ENCODE measurements around the gene USP6NL. TPM values are rescaled to one million over a fixed set of nuclear protein-coding genes. Genes with fewer than 3 reads are reported as not detected.

Gene USP6NL
- total and polyA plus RNA-seq, 2 of the 8 experiments (the other 6 are each of a cell fraction or from before 2014, with no cell fraction given) = 10.9 to 28.8 TPM

DNA sequence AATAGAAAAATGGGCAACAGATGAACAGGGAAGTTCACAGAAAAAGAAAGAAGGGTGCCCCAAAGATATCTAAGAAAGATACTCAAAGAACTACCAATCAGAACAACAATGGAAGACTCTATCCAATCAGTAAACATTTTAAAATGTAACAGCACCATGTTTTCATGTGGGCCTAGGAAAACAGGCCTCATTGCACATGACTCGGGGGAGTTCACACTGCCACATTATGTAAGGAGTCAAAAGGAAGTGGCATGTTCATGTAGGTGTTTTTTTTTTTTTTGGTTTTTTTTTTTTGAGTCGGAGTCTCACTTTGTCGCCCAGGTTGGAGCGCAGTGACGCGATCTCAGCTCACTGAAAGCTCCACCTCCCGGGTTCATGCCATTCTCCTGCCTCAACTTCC is 132.2 kb downstream of the USP6NL start:
- CTCF ChIA-PET (ENCODE audit: partially characterized antibody) = interaction anchor here (1.0 to 1.2 kb wide), 2 partner anchors 14 to 16 kb away, joined by 3 read pairs; no protein-coding TSS in a partner anchor
- WGBS, 2 experiments (ENCODE audit: extremely low coverage in 1 of 2, insufficient coverage in 1 of 2, insufficient read length in 1 of 2, insufficient replicate concordance in 2 of 2, low coverage in 1 of 2, low lambda C conversion rate in 2 of 2, missing lambda C conversion rate in 1 of 2) = 96% methylated on average over 5 of the region's 7 CpGs; no CpG with 5 or more reads in 1 of the 2 experiments
- Histone ChIP-seq H3K9ac (replicated peaks in 1 of 4; ENCODE audit: extremely low read depth in 1 of 4, low read depth in 3 of 4, low read length in 3 of 4) (no peak overlapping the region), H2BK5ac (ENCODE audit: low read depth, low read length) (no peak overlapping the region), H3K36me3 (ENCODE audit: control insufficient read depth in 2 of 4, insufficient read depth in 4 of 4, low read length in 3 of 4) (peaks cover 0 to 31% (median 2%) of the 10 kb centered on the region in 4 experiments; a peak in 5 of 8 replicates), H3K9me3 (ENCODE audit: insufficient read depth in 2 of 2, low read depth in 1 of 2, low read length in 1 of 2) (no peaks in the 10 kb centered on the region), H2BK120ac (replicated peaks; ENCODE audit: low read depth, low read length) (no peak overlapping the region), H2AK5ac (ENCODE audit: low read depth, low read length) (no peak overlapping the region), H3K4me1 (replicated peaks in 1 of 4; ENCODE audit: control insufficient read depth in 3 of 4, insufficient read depth in 4 of 4, low read length in 3 of 4) (peaks cover 0 to 3% (median under 1%) of the 10 kb centered on the region in 4 experiments; a peak in 3 of 7 replicates), H3K4ac (replicated peaks; ENCODE audit: insufficient read length, low read depth, low read length) (no peak overlapping the region), H3K79me2 (ENCODE audit: control insufficient read depth in 1 of 2, insufficient read depth in 2 of 2, low read length in 2 of 2) (no peaks in the 10 kb centered on the region), H2BK12ac (ENCODE audit: low read depth, low read length) (no peak overlapping the region), H3K27me3 (replicated peaks in 1 of 4; ENCODE audit: control insufficient read depth in 3 of 4, extremely low read depth in 1 of 4, insufficient read depth in 3 of 4, low read length in 3 of 4) (no peaks in the 10 kb centered on the region), H3K56ac (replicated peaks; ENCODE audit: insufficient read length, low read depth, low read length) (no peak overlapping the region), H3K18ac (ENCODE audit: extremely low read depth, low read length) (no peak overlapping the region), H4K20me1 (replicated peaks in 1 of 2; ENCODE audit: control insufficient read depth in 1 of 2, insufficient read depth in 2 of 2, low read length in 2 of 2) (peaks cover 0 to 3% of the 10 kb centered on the region in 2 experiments), H4K5ac (ENCODE audit: insufficient read length, low read depth, low read length) (no peak overlapping the region), H3K23ac (ENCODE audit: insufficient read length) (no peak overlapping the region), H4K8ac (ENCODE audit: extremely low read depth, insufficient read depth, low read length) (no peak overlapping the region), H3K4me2 (ENCODE audit: insufficient read depth in 1 of 2, low read depth in 2 of 2, low read length in 2 of 2) (no peak overlapping the region), H2AFZ (ENCODE audit: low read length) (no peak overlapping the region), H3K23me2 (ENCODE audit: low read depth, low read length) (no peaks in the 10 kb centered on the region), H2BK15ac (ENCODE audit: low read length) (no peak overlapping the region), H2BK20ac (ENCODE audit: low read length) (no peak overlapping the region), H3K79me1 (ENCODE audit: low read depth, low read length) (no peaks in the 10 kb centered on the region), H3K27ac (ENCODE audit: low read depth, low read length) (no peak overlapping the region), H3K4me3 (ENCODE audit: extremely low read depth in 1 of 4, insufficient read depth in 2 of 4, low read depth in 3 of 4, low read length in 4 of 4) (no peak overlapping the region), H4K91ac (replicated peaks; ENCODE audit: insufficient read length, low read length) (no peak overlapping the region), H3K14ac (ENCODE audit: insufficient read length) (no peak overlapping the region)
- POLR2A ChIA-PET (ENCODE audit: partially characterized antibody) = no interaction called here
- TF ChIP-seq SIRT6 (IDR thresholded peaks at IDR 0.05; ENCODE audit: low read length) (no peak), YY1 (IDR thresholded peaks at IDR 0.05; ENCODE audit: low read depth, low read length) (no peak), RFX5 (IDR thresholded peaks at IDR 0.05; ENCODE audit: borderline replicate concordance, low read depth, low read length) (no peak), RXRA (IDR thresholded peaks at IDR 0.05; ENCODE audit: insufficient read depth, low read depth, low read length) (no peak), FOSL1 (IDR thresholded peaks at IDR 0.05; ENCODE audit: insufficient read depth, low read depth, low read length) (no peak), TAF1 (IDR thresholded peaks at IDR 0.05; ENCODE audit: low read depth, low read length) (no peak), BRCA1 (IDR thresholded peaks at IDR 0.05; ENCODE audit: low read depth, low read length) (no peak), GABPA (IDR thresholded peaks at IDR 0.05; ENCODE audit: borderline replicate concordance, insufficient read depth, low read length) (no peak), POLR2A (IDR thresholded peaks at IDR 0.05; ENCODE audit: control extremely low read depth in 1 of 2, low read depth in 2 of 2, low read length in 2 of 2) (no peak), POU5F1 (IDR thresholded peaks at IDR 0.05; ENCODE audit: low read depth, low read length) (no peak)
- FAIRE-seq (no peak), DNase-seq (ENCODE audit: low read depth in 1 of 2, low spot score in 2 of 2) (no peak)
